Mononuclear cell (primary cell): ENCODE measurements around the gene ELOF1. TPM values are rescaled to one million over a fixed set of nuclear protein-coding genes. Genes with fewer than 3 reads are reported as not detected.
"Not testable (repeated sequence)": the region's sequence is repeated elsewhere in the genome, so short reads cannot be mapped to it uniquely, and the experiment has no call there.

ENCODE experiments used
- H3K27me3 ChIP-seq: 2 replicates; pipeline ENCODE4 v1.6.0; 2011; ENCODE audit warnings: low read length, control low read depth; ENCODE audit not compliant: insufficient read depth
- H3K4me1 ChIP-seq: 2 replicates; pipeline ENCODE4 v1.5.1; 2011; ENCODE audit warnings: mild to moderate bottlenecking, low read length, control low read depth; ENCODE audit not compliant: insufficient read depth
- H3K4me3 ChIP-seq: 2 replicates; pipeline ENCODE4 v1.5.1; 2011; ENCODE audit warnings: mild to moderate bottlenecking, low read length, moderate library complexity
- H3K9me3 ChIP-seq: 2 replicates; pipeline ENCODE4 v1.5.1; 2011; ENCODE audit warnings: low read depth, mild to moderate bottlenecking, control low read depth, low read length
- total RNA-seq: library from RNA; depleted of rRNA; stranded (reverse); fragments of >200 nt; gene quantifications from one replicate; pipeline ENCODE4 v1.2.3, GENCODE V29; 2012

Gene ELOF1
- total RNA-seq, 1 donor, result 29.3 TPM

GRCh38 chr19:11578258-11579142, 19.5 kb upstream of the ELOF1 start:
- H3K4me3 ChIP-seq, result peak overlapping the region; percentile 41
- H3K27me3 ChIP-seq, result no peaks in the 10 kb centered on the region
- H3K9me3 ChIP-seq, result no peaks in the 10 kb centered on the region
- H3K4me1 ChIP-seq, result peaks cover 67% of the 10 kb centered on the region

DNA sequence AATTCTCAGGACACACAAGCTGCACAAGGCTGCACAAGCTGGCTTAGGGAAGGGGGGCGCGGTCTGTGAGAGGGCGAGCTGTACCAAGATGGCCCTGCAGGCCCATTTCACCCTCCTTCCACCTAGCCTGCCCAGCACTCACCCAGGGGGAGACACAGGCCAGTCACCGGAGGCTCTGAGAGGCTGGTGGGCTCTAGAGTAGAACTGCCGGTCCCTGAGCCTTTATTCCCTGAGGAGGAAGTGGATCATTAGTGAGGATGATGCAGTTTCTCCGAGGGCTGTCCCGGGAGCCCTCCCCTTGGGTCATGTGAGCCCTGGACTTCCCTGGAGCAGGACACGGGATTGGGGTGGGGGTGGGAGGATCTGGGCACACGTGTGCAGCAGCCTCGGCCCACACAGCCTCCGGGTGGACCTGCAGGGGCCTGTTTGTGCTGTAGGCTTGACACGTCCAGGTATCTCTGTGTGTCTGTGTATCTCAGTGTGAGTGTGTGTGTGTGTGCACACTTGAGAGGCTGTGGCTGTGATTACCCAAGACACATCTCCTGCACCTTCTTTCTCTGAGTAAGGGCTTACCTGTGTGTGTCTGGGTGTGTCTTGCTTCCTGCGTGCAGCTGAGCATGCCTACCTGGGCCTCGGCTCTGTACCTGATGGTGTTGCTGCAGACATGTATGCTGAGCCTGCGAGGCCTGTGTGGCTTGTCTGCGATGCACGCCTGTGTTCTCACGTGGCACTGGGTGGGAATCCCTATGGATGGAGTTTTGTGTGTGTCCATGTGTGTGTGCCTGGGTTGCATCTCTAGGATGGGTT, 18.6 kb upstream of the ELOF1 start, which contains the start of gene ACP5:
TSS of gene ACP5 (minus strand) at position 195 of the 807 bp plus-strand sequence. CDS start 328 bp downstream, outside the sequence.
- H3K4me1 ChIP-seq, result peaks cover 59% of the 10 kb centered on the region
- peak within 1 kb of the TSS; percentile 41 for H3K4me3 ChIP-seq
- no peaks in the 10 kb centered on the region for H3K9me3 ChIP-seq
- H3K27me3 ChIP-seq, result no peaks in the 10 kb centered on the region

- no peaks in the 10 kb centered on the region for H3K27me3 ChIP-seq
- no peak overlapping the region for H3K4me3 ChIP-seq
- no peaks in the 10 kb centered on the region for H3K9me3 ChIP-seq
- H3K4me1 ChIP-seq, result peaks cover 45% of the 10 kb centered on the region
These were observed 17.2 kb upstream of the ELOF1 start for GRCh38 chr19:11576227-11576626.

DNA sequence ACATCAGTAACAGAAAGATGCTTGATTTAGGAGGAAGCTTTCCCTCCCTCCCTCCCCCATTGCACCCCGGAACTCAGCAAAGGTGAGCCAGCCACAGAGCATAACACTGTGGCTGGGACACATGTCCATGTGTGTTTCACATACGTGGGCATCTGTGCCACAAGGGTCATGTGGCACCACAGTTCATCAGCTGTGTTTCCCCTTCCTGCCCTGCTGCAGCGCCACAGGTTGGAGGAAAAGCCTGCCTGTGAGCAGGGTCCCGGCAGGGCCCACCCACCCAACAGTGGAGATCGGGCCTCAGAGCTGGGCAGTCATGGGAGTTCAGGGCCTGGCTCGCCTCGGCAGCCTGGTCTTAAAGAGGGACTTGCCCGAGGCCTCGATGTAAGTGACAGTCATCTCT, 15.7 kb upstream of the ELOF1 start:
- H3K4me3 ChIP-seq, result no peak overlapping the region
- peaks cover 34% of the 10 kb centered on the region for H3K4me1 ChIP-seq
- H3K27me3 ChIP-seq, result no peaks in the 10 kb centered on the region
- H3K9me3 ChIP-seq, result no peaks in the 10 kb centered on the region

GRCh38 chr19:11573763-11574162, 14.7 kb upstream of the ELOF1 start:
- H3K27me3 ChIP-seq, H3K4me3 ChIP-seq, H3K9me3 ChIP-seq: not testable (repeated sequence)
- H3K4me1 ChIP-seq, result peaks cover 30% of the 10 kb centered on the region

- not testable (repeated sequence) for H3K4me3 ChIP-seq
These were observed 14.3 kb upstream of the ELOF1 start for GRCh38 chr19:11573354-11573753.

DNA sequence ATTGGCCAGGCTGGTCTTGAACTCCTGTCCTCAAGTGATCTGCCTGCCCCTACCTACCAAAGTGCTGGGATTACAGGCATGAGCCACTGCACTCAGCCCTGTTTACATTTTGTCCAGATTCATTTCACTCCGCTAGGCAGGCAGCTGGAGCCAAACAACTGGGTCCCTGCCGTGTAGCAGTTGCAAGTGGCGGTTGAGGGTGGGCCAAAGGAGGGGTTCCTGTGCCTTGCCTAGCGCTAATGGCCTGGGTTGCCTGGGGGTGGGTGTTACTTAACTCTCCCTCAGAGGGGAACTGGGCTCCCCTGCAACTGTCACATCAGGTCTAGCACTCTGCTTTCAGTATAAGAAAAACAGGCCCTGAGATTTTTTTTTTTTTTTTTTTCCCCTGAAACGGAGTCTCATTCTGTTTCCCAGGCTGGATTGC, 11.0 kb upstream of the ELOF1 start:
- H3K4me1 ChIP-seq, result peaks cover 27% of the 10 kb centered on the region
- H3K9me3 ChIP-seq, result no peaks in the 10 kb centered on the region
- no peak overlapping the region for H3K4me3 ChIP-seq

More at GRCh38 chr19:11573354-11573753, 14.3 kb upstream of the ELOF1 start:
- not testable (repeated sequence) for H3K27me3 ChIP-seq, H3K9me3 ChIP-seq
- peaks cover 30% of the 10 kb centered on the region for H3K4me1 ChIP-seq

DNA sequence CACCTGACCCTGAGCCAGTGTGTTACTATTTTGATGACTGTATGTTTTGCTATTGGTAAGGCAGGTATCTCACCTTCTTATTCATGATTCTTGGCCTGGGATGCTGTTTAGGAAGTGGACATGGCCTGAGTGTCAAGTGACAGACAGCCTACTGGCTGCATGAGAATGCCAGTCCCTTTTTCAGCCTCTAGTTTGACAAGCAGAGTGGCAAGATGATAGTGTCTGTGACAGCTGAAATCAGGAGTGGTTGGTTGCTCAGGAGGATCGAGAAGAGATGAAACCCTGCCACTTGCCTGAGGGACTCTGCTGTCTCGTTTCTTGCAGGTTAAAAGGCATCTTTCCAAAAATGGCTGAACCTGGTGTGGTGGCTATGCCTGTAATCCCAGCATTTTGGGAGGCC, 7.1 kb upstream of the ELOF1 start:
- H3K4me1 ChIP-seq, result peaks cover 36% of the 10 kb centered on the region
- no peak overlapping the region for H3K4me3 ChIP-seq
- H3K9me3 ChIP-seq, result no peaks in the 10 kb centered on the region
- H3K27me3 ChIP-seq, result no peaks in the 10 kb centered on the region

More for the DNA sequence above, 11.0 kb upstream of the ELOF1 start:
- H3K27me3 ChIP-seq, result no peaks in the 10 kb centered on the region

DNA sequence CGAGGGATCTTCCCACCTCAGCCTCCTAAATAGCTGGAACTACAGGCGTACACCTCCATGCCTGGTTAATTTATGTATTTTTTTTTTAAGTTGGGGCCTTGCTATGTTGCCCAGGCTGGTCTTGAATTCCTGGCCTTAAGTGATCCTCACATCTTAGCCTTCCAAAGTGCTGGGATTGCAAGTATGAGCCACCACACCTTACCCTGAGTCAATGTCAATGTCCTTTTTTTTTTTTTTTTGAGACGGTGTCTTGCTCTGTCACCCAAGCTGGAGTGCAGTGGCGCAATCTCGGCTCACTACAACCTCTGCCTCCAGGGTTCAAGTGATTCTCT, 6.6 kb upstream of the ELOF1 start:
- H3K27me3 ChIP-seq, H3K9me3 ChIP-seq, H3K4me3 ChIP-seq: not testable (repeated sequence)
- peaks cover 41% of the 10 kb centered on the region for H3K4me1 ChIP-seq

DNA sequence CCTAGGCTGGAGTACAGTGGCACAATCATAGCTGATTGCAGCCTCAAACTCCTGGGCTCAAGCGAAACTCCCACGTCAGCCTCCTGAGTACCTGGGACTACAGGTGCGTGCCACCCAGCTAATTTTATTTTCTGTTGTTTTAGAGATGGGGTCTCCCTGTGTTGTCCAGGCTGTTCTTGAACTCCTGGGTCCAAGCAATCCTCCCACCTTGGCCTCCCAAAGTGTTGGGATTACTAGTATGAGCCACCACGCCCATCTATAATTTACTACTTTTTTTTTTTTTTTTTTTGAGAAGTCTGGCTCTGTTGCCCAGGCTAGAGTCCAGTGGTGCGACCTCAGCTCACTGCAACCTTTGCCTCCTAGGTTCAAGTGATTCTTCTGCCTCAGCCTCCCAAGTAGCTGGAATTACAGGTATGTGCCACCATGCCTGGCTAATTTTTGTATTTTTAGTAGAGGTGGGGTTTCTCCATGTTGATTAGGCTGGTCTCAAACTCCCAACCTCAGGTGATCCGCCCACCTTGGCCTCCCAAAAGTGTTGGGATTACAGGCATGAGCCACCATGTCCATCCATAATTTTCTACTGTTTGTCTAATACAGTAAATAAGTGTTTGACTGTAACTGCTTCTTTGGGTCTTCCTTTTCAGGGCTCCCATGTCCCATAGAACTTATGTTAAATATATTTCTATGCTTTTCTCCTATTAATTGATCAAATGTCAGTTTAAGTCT, 5.2 kb upstream of the ELOF1 start:
- H3K9me3 ChIP-seq, H3K4me3 ChIP-seq, H3K27me3 ChIP-seq: not testable (repeated sequence)
- H3K4me1 ChIP-seq, result peaks cover 49% of the 10 kb centered on the region

GRCh38 chr19:11563532-11563931, 4.5 kb upstream of the ELOF1 start:
- H3K27me3 ChIP-seq, result no peaks in the 10 kb centered on the region
- H3K4me3 ChIP-seq, result no peak overlapping the region
- peaks cover 45% of the 10 kb centered on the region for H3K4me1 ChIP-seq
- no peaks in the 10 kb centered on the region for H3K9me3 ChIP-seq

GRCh38 chr19:11560404-11561051, 1.5 kb upstream of the ELOF1 start:
- Histone ChIP-seq H3K4me1 (peaks cover 46% of the 10 kb centered on the region), H3K4me3 (no peak overlapping the region)

GRCh38 chr19:11556634-11557420, 2.2 kb downstream of the ELOF1 start:
- Histone ChIP-seq H3K4me3 (no peak overlapping the region), H3K9me3 (no peaks in the 10 kb centered on the region), H3K27me3 (no peaks in the 10 kb centered on the region), H3K4me1 (peaks cover 35% of the 10 kb centered on the region)

More at GRCh38 chr19:11560404-11561051, 1.5 kb upstream of the ELOF1 start:
- no peaks in the 10 kb centered on the region for H3K27me3 ChIP-seq
- no peaks in the 10 kb centered on the region for H3K9me3 ChIP-seq

DNA sequence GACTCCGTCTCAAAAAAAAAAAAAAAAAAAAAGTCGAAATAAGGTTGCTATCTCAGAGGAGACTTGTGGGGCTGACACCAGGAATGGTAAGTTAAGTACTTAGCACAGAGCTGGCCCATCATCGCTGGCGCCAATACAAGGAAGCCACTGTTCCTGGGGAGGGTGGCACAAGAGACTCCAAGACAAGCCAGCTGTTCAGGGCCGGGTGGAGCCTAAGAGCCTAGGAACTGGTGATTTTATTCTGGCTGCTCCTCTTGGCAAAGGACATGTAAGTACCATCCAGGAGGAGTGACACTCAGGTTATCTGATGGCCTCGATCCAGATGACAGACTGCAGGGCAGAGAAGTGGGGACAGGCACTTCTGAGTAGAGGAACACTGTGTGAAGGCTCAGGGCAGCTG, 3.8 kb downstream of the ELOF1 start:
- H3K4me1 ChIP-seq, result peaks cover 27% of the 10 kb centered on the region
- no peaks in the 10 kb centered on the region for H3K9me3 ChIP-seq
- no peaks in the 10 kb centered on the region for H3K27me3 ChIP-seq
- no peak overlapping the region for H3K4me3 ChIP-seq
